H1 (cell line): Measurements from ENCODE around the gene ATM. TPM values are rescaled to one million over a fixed set of nuclear protein-coding genes. Genes with fewer than 3 reads are reported as not detected.

ENCODE experiments used
- CTCF ChIA-PET: fragments of 300-600 bp; sonication (Branson Sonifier 250); formaldehyde crosslinking; loops from one replicate; lab custom pipeline; 2021; ENCODE audit not compliant: partially characterized antibody; lab: Charles Lee
- POLR2A ChIA-PET: fragments of 300-600 bp; sonication (Branson Sonifier 250); formaldehyde crosslinking; loops from one replicate; lab custom pipeline; 2021; ENCODE audit warnings: inconsistent platforms; ENCODE audit not compliant: partially characterized antibody; lab: Charles Lee
- DNase-seq, 2 experiments: peaks; one replicate each; pipeline versions ENCODE4 v3.0.0 to v3.0.0-alpha.2; 2010 to 2022; ENCODE audit warnings: low spot score in 2 of 2, low read depth in 1 of 2, mixed read lengths in 1 of 2
- FAIRE-seq: peaks from 2 replicates; lab custom pipeline; 2011; peaks lifted over from hg19 to GRCh38; lab: Jason Lieb, UNC
- H2AFZ ChIP-seq: 2 replicates; pipeline ENCODE4 v1.8.1; 2012; ENCODE audit warnings: low read length, inconsistent platforms
- H2AK5ac ChIP-seq: 2 replicates; pipeline ENCODE4 v1.6.1; 2013; ENCODE audit warnings: low read depth, low read length
- H2BK120ac ChIP-seq: replicated peaks from 2 replicates; pipeline ENCODE3; 2013; ENCODE audit warnings: low read depth, low read length, inconsistent platforms
- H2BK12ac ChIP-seq: 2 replicates; pipeline ENCODE4 v1.6.1; 2013; ENCODE audit warnings: low read depth, low read length
- H2BK15ac ChIP-seq: 2 replicates; pipeline ENCODE4 v1.6.1; 2013; ENCODE audit warnings: low read length
- H2BK20ac ChIP-seq: 2 replicates; pipeline ENCODE4 v1.6.1; 2013; ENCODE audit warnings: low read length
- H2BK5ac ChIP-seq: 2 replicates; pipeline ENCODE4 v1.6.1; 2013; ENCODE audit warnings: low read depth, low read length
- H3K14ac ChIP-seq: 2 replicates; pipeline ENCODE4 v1.6.1; 2013; ENCODE audit warnings: inconsistent platforms; ENCODE audit not compliant: insufficient read length
- H3K18ac ChIP-seq: 2 replicates; pipeline ENCODE4 v1.6.1; 2013; ENCODE audit warnings: low read length; ENCODE audit errors: extremely low read depth
- H3K23ac ChIP-seq: 2 replicates; pipeline ENCODE4 v1.6.1; 2013; ENCODE audit warnings: inconsistent platforms; ENCODE audit not compliant: insufficient read length
- H3K23me2 ChIP-seq: 2 replicates; pipeline ENCODE4 v1.6.1; 2013; ENCODE audit warnings: low read depth, low read length
- H3K27ac ChIP-seq: 2 replicates; pipeline ENCODE4 v1.6.1; 2011; ENCODE audit warnings: low read depth, low read length, inconsistent platforms
- H3K27me3 ChIP-seq, 4 experiments: replicated peaks in 1 of 4; 1 replicate in 1 of 4; 2 replicates in 3 of 4; pipeline versions ENCODE4 v1.6.1 to v1.8.1; 2011 to 2013; ENCODE audit warnings: low read length in 3 of 4, mild to moderate bottlenecking in 3 of 4, inconsistent platforms in 2 of 4, mixed read lengths in 2 of 4, moderate library complexity in 1 of 4; ENCODE audit not compliant: control insufficient read depth in 3 of 4, insufficient read depth in 3 of 4; ENCODE audit errors: extremely low read depth in 1 of 4
- H3K36me3 ChIP-seq, 4 experiments: 2 replicates each; pipeline versions ENCODE4 v1.6.1 to v1.8.1; 2011 to 2013; ENCODE audit warnings: mild to moderate bottlenecking in 4 of 4, low read length in 3 of 4, moderate library complexity in 2 of 4, control low read depth in 1 of 4, inconsistent platforms in 1 of 4; ENCODE audit not compliant: insufficient read depth in 4 of 4, control insufficient read depth in 2 of 4
- H3K4ac ChIP-seq: replicated peaks from 2 replicates; pipeline ENCODE3; 2013; ENCODE audit warnings: low read length, low read depth, mixed read lengths, inconsistent platforms; ENCODE audit not compliant: insufficient read length
- H3K4me1 ChIP-seq, 4 experiments: replicated peaks in 1 of 4; 1 replicate in 1 of 4; 2 replicates in 3 of 4; pipeline versions ENCODE4 v1.6.1 to v1.8.1; 2011 to 2013; ENCODE audit warnings: low read length in 3 of 4, inconsistent platforms in 2 of 4, mixed read lengths in 1 of 4; ENCODE audit not compliant: insufficient read depth in 4 of 4, control insufficient read depth in 3 of 4
- H3K4me2 ChIP-seq, 2 experiments: 2 replicates each; pipeline versions ENCODE4 v1.6.1 to v1.8.1; 2011 to 2013; ENCODE audit warnings: low read depth in 2 of 2, low read length in 2 of 2, control low read depth in 1 of 2, inconsistent platforms in 1 of 2, mild to moderate bottlenecking in 1 of 2; ENCODE audit not compliant: insufficient read depth in 1 of 2
- H3K4me3 ChIP-seq, 4 experiments: fragments of 200-600, 300-600 bp in 1 of 4; sonication (generic), shearing (Covaris generic), sonication (Bioruptor Twin) in 1 of 4; 2 replicates each; pipeline versions ENCODE4 v1.5.1 to v1.8.1; 2011 to 2016; ENCODE audit warnings: low read length in 4 of 4, low read depth in 3 of 4, control low read depth in 2 of 4, inconsistent platforms in 2 of 4, mild to moderate bottlenecking in 2 of 4, mixed read lengths in 1 of 4, moderate library complexity in 1 of 4; ENCODE audit not compliant: insufficient read depth in 2 of 4; ENCODE audit errors: extremely low read depth in 1 of 4
- H3K56ac ChIP-seq: replicated peaks from 2 replicates; pipeline ENCODE3; 2013; ENCODE audit warnings: low read depth, mild to moderate bottlenecking, mixed read lengths, low read length, inconsistent platforms; ENCODE audit not compliant: insufficient read length
- H3K79me1 ChIP-seq: 2 replicates; pipeline ENCODE4 v1.6.1; 2013; ENCODE audit warnings: low read depth, low read length, control low read depth
- H3K79me2 ChIP-seq, 2 experiments: 2 replicates each; pipeline versions ENCODE4 v1.6.1 to v1.8.1; 2012 to 2013; ENCODE audit warnings: low read length in 2 of 2, mild to moderate bottlenecking in 2 of 2, inconsistent platforms in 1 of 2; ENCODE audit not compliant: insufficient read depth in 2 of 2, control insufficient read depth in 1 of 2
- H3K9ac ChIP-seq, 4 experiments: replicated peaks in 1 of 4; 1 replicate in 1 of 4; 2 replicates in 3 of 4; pipeline versions ENCODE4 v1.6.1 to v1.8.1; 2011 to 2013; ENCODE audit warnings: low read depth in 3 of 4, low read length in 3 of 4, control low read depth in 2 of 4, mild to moderate bottlenecking in 2 of 4, moderate library complexity in 2 of 4, inconsistent platforms in 1 of 4; ENCODE audit errors: extremely low read depth in 1 of 4
- H3K9me3 ChIP-seq, 2 experiments: 2 replicates each; pipeline versions ENCODE4 v1.6.1 to v1.8.1; 2012 to 2013; ENCODE audit warnings: mild to moderate bottlenecking in 2 of 2, moderate library complexity in 2 of 2, control low read depth in 1 of 2, inconsistent platforms in 1 of 2, low read depth in 1 of 2, low read length in 1 of 2, mixed read lengths in 1 of 2; ENCODE audit not compliant: insufficient read depth in 2 of 2
- H4K20me1 ChIP-seq, 2 experiments: replicated peaks in 1 of 2; 2 replicates each; pipeline versions ENCODE3 to v1.8.1; 2011 to 2013; ENCODE audit warnings: inconsistent platforms in 2 of 2, low read length in 2 of 2, mild to moderate bottlenecking in 1 of 2; ENCODE audit not compliant: insufficient read depth in 2 of 2, control insufficient read depth in 1 of 2
- H4K5ac ChIP-seq: 2 replicates; pipeline ENCODE4 v1.6.1; 2013; ENCODE audit warnings: low read length, low read depth, mixed read lengths, inconsistent platforms; ENCODE audit not compliant: insufficient read length
- H4K8ac ChIP-seq: 2 replicates; pipeline ENCODE4 v1.8.0; 2013; ENCODE audit warnings: mild to moderate bottlenecking, moderate library complexity, low read length, inconsistent platforms; ENCODE audit not compliant: insufficient read depth; ENCODE audit errors: extremely low read depth
- H4K91ac ChIP-seq: replicated peaks from 2 replicates; pipeline ENCODE3; 2013; ENCODE audit warnings: low read length, mixed read lengths, inconsistent platforms; ENCODE audit not compliant: insufficient read length
- BRCA1 ChIP-seq: IDR thresholded peaks from 2 replicates; pipeline ENCODE4 v1.6.1; 2012; ENCODE audit warnings: low read depth, low read length, improper control_type of control experiment
- JUND ChIP-seq: IDR thresholded peaks from 2 replicates; pipeline ENCODE4 v1.6.1; 2011; ENCODE audit warnings: mild to moderate bottlenecking, improper control_type of control experiment, low read length
- SIX5 ChIP-seq: IDR thresholded peaks from 2 replicates; pipeline ENCODE4 v1.6.1; 2011; ENCODE audit warnings: mild to moderate bottlenecking, low read depth, low read length
- TAF1 ChIP-seq: IDR thresholded peaks from 2 replicates; pipeline ENCODE4 v1.6.1; 2011; ENCODE audit warnings: mild to moderate bottlenecking, low read depth, low read length
- TBP ChIP-seq: IDR thresholded peaks from 2 replicates; pipeline ENCODE4 v1.6.1; 2011; ENCODE audit warnings: low read depth, low read length, improper control_type of control experiment
- WGBS, 2 experiments: shearing (Covaris generic) in 1 of 2; methylation state at CpG; one replicate each; pipeline versions ENCODE4 v1.1.6 to v1.1.7; 2013 to 2015; ENCODE audit warnings: low lambda C conversion rate in 2 of 2, mixed read lengths in 2 of 2, inconsistent platforms in 1 of 2, low coverage in 1 of 2, missing lambda C conversion rate in 1 of 2; ENCODE audit not compliant: insufficient replicate concordance in 2 of 2, insufficient coverage in 1 of 2, insufficient read length in 1 of 2; ENCODE audit errors: extremely low coverage in 1 of 2, missing lambda C conversion rate in 1 of 2; 5-methylcytosine and 5-hydroxymethylcytosine counted together
- polyA plus RNA-seq, 7 experiments: library from polyadenylated mRNA; depleted of rRNA in 3 of 7; stranded (reverse) in 5 of 7; unstranded in 2 of 7; fragments of >200 nt in 5 of 7; fragments of 200-250 nt in 2 of 7; gene quantifications; 1 replicate in 5 of 7; 2 replicates in 1 of 7; 4 replicates in 1 of 7; pipeline versions ENCODE4 v1.2.1 to v1.2.3, GENCODE V29; 2011 to 2013; ENCODE audit warnings: missing spikeins in 2 of 7, mixed read lengths in 2 of 7
- total RNA-seq: library from RNA; stranded (reverse); fragmentation: NEBNext Ultra II Directional; extraction: Animal tissue kit (Norgen Biotek cat#: 25700); gene quantifications from 2 replicates; pipeline ENCODE4 v1.2.1, GENCODE V29; 2021

Gene ATM
- total and polyA plus RNA-seq, 2 of the 8 experiments (the other 6 are each of a cell fraction or from before 2014, with no cell fraction given): 14.9 to 55.4 TPM

- WGBS, 2 experiments: 92% methylated on average over 2 of the region's 2 CpGs; no CpG with 5 or more reads in 1 of the 2 experiments
- H3K9ac ChIP-seq: no peak overlapping the region
- H3K23ac ChIP-seq: no peak overlapping the region
- H3K4me1 ChIP-seq: no peaks in the 10 kb centered on the region
- H3K27ac ChIP-seq: no peak overlapping the region
- no peaks in the 10 kb centered on the region for H3K79me1 ChIP-seq
- H3K4ac ChIP-seq: no peak overlapping the region
- H3K18ac ChIP-seq: no peak overlapping the region
- ChIA-PET POLR2A (no interaction called here), CTCF (interaction anchor here (0.6 to 1.3 kb wide), 5 partner anchors 10 to 408 kb away, joined by 3 to 4 read pairs (median 3); partner anchors contain the start of genes ATM and NPAT)
- no peak overlapping the region for H3K56ac ChIP-seq
- no peak overlapping the region for H4K91ac ChIP-seq
- H3K27me3 ChIP-seq: no peaks in the 10 kb centered on the region
- H2BK5ac ChIP-seq: no peak overlapping the region
- no peak overlapping the region for H2BK15ac ChIP-seq
- no peak overlapping the region for H3K4me3 ChIP-seq
- H3K23me2 ChIP-seq: no peaks in the 10 kb centered on the region
- DNase-seq (no peak), FAIRE-seq (no peak)
- H4K8ac ChIP-seq: no peak overlapping the region
- no peak overlapping the region for H2AFZ ChIP-seq
- TF ChIP-seq JUND (no peak), BRCA1 (no peak), TBP (no peak), SIX5 (no peak), TAF1 (no peak)
- peaks cover 0 to 2% of the 10 kb centered on the region in 2 experiments for H4K20me1 ChIP-seq
- H2AK5ac ChIP-seq: no peak overlapping the region
- H2BK20ac ChIP-seq: no peak overlapping the region
- H3K9me3 ChIP-seq: no peaks in the 10 kb centered on the region
- no peak overlapping the region for H3K14ac ChIP-seq
- no peaks in the 10 kb centered on the region for H3K79me2 ChIP-seq
- H2BK120ac ChIP-seq: no peak overlapping the region
- H2BK12ac ChIP-seq: no peak overlapping the region
- peaks cover 6 to 56% (median 27%) of the 10 kb centered on the region in 4 experiments; a peak in 7 of 8 replicates for H3K36me3 ChIP-seq
- no peak overlapping the region for H4K5ac ChIP-seq
- no peak overlapping the region for H3K4me2 ChIP-seq
Observed at GRCh38 chr11:108233277-108233945, 10.5 kb downstream of the ATM start.
